Left hindlimb (tissue), 1 donor: ENCODE measurements around the gene SLC4A1.

Experiments used
- DNase-seq: peaks from one replicate; pipeline ENCODE4 v3.0.0-alpha.2; 2018

SLC4A1 gene

DNA sequence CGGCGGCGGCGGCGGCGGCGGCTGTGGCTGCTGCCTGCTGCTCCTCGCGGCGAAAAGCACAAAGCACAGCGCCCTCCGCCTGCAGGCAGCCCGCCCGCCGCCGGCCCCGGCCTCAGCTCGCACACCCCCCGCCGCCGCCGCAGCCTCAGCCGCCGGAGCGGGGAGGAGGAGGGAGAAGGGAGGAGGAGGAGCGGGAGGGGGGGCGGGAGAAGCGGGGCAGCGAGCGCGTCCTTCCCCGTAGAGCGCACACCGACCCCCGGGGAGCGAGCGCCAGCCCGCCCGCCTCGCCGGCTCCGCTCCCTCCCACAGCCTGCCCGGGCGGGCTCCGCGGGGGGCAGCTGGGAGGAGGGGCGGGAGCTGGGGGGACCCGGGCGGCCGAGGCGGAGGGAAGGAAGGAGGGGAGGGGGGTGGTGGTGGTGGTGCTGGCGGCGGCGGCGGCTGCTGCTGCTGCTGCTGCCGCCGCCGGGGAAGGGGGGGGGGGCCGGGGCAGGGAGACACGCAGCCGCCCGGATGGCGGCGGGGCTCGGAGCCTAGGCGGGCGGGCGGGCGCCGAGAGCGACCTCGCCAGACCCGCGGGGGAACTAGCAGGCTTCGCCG is 48.2 kb downstream of the SLC4A1 start, which contains the start of gene UBTF:
Gene UBTF (minus strand): TSS at position 60 of the 597 bp plus-strand sequence. CDS start 1,446 bp downstream, outside the sequence.
- peak; percentile 91 for DNase-seq

DNA sequence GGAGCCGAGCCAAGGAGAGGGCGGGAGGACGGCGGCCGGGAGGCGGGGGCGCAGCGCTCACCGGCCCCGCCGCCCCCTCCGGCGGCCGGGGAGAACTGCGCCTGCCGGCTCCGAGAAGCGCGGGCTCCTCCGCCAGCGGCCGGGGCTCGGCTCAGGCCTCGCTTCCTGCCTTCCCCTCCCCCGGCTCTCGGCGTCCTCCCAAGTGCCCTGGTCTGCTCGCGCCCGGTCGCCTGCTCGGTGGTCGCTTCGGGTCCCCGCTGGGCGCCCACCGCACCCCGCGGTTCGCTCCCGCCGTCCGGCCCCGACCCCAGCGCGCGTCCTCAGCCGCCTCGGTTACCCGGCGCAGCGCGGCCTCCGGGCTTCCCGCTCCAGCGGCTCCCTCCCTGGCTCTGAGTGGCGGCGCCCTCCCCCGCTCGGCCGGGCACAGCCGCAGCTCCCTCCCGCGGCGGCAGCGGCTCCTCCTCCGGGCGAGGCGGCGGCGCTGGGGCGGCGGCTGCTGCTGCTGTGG is 48.8 kb downstream of the SLC4A1 start:
- DNase-seq: no peak

DNA sequence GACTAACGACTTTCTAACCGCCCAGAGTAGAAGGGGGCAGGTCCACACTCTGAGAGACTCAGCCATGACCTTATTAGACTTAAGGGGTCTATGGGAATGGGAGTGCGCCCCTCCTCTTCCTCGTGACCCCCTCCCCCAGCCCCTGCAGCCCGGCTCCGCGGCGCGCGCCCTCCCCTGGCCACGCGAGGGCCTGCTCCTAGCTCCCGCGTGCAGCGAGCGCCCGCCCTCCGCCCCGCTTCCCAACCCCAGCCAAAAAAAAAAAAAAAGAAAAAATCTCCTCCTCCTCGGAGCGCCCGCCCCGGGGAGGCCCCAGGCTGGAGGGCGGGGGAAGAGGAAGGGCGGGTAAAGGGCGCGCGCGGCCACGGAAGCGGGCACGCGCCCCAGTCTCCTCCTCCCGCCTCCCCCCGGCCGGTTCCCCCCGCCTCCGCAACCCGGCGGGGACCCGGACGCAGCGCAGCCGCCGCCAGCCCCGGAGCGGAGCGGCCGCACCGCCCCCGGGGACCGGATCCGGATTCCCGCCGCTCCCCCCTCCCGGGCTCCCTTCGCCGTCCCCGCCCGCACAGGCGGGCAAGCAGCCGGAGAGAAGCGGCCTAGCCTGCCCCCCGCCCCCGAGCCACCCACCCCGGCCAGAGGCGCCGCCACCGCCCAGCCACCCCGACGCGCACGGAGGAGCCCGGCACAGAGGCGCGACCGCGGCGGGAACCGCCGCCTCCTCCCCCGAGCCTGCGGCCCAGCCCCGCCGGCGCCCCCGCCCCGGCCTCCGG is 49.4 kb downstream of the SLC4A1 start:
- DNase-seq: peak; percentile 93

DNA sequence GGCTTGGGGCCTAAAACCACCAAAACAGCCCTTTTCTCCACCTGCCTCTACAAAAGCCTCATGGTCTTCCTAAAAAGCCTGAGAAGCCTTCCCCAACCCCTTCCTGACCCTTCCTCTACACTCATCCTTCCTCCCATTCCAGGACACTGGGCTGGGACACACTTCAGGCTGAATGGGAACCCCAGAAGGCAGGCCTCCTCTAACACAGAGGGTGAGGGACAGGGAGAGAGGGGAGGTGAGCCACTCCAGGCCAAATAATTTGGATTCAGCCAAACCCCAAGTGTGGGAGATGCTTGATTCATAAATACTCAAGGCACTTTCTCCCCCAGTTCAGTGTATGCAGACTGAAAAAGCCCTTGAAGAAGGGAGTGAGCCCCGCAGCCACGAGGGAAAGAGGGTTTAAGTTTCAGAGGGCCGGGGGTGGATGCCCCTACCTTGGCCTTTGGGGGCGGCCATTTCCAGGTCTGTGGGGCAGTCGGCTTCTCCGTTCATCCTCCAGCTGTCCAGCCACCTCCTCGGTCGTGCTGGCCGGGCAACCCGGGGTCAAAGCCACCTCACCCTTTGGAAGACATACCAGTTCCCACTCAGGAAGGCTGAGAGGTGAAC is 50.1 kb downstream of the SLC4A1 start:
- peak; percentile 23 for DNase-seq

DNA sequence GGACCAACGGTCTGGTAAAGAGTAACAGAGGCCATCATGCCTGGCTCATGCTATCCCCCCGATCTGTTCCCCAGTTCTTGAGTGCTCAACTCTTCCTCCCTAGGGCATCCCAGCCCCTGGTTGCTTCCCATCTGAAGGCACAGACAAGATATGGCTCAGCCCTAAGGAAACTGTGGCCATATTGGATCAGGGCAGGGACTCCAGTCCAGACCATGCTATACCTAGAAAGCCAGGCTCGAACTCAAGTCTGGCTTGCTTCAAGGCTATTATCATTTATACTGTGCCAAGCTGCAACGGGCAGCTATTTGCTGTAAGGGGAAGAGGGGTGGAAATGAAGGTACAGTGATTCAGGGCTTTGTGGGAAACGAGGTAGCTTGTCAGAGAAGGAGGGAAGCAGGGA is 51.2 kb downstream of the SLC4A1 start:
- peak; percentile 27 for DNase-seq

DNA sequence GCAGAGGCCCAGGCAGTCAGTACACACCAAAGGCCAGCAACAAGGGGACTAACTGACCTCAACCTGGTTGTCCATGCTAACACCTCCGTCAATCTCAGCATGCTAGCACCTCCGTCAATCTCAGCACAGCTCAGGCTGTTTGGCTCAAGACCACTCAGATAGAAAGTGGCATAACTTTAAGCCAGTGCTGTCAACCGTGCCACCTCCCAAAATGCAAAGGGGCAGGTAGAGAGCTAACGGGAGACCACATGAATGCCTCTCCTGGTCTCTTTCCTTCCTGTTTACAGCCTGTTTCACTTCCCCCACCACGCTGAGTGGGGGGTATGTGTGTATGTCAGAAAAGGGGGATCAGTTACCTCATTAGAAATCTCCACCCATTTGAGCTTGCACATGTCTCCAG is 51.8 kb downstream of the SLC4A1 start:
- DNase-seq: peak; percentile 6

DNA sequence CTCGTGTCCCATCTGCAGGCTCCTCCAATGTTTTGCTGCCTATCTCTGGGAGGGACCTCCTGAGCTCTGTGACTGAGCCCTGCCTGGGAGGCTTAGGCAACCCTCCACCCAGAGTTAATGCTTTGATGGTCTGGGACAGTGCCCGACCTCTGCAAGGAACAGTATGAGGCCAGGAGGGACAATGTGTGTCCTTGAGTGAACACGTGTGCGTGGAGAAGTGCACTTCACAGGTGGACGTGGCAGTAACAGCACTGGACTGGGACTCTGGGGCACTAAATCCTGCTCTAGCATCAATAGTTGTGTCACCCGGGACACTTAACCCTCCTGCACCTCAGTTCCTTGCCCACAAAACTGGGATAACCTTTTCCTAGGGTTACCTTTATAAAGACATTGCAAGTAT is 53.0 kb downstream of the SLC4A1 start:
- DNase-seq: peak; percentile 8

DNA sequence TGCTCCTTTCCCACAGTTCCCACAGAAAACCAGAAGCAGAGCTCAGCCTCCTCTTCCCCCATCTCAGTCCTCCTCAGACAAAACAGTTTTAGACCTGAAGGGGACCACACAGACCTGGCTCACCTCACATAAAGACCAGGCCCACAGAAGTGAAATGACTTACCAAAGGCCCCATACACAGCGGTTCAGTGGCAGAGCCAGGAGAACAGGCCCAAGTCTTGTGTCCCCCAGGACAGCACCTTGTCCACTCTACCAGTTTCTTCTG is 53.8 kb downstream of the SLC4A1 start:
- no peak for DNase-seq

DNA sequence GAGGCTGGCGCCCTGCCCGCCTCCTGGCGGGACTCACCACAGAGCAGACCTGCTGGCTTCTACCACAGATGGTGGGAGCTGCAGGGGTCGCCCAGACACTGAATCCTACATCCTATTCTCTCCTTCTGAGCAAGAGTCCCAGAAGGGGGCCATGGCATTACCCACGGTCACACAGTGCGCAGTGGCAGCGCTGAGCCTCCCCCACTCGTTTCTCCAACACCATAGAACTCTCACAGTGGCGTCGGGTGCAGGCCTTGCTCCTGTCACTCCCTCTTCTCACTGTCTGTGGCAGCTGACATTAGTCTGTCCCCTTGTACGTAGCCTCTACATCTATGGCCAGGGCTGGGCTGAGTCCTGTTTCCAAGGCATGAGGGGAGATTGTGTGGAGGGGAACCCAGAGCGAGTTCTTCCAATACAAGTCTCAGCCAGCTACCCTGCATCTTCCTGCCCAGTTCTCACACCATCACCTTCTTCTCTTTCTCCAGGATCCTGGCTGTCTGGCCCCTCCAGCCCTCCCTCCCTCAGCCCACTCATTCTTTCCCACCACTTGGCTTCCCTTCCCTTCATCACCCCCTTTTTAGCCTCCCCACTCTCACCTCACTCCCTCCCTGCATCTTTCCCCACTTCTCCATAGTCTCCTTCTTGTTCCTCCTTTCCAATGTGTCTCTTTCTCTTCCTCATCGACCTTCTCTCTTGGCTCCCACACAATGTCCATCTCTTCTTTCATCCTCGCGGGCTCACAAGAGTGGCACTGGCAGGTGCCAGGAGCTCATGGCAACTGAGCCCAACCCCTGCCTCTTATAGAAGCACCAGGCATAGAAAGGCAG is 54.3 kb downstream of the SLC4A1 start:
- DNase-seq: peak; percentile 9

DNA sequence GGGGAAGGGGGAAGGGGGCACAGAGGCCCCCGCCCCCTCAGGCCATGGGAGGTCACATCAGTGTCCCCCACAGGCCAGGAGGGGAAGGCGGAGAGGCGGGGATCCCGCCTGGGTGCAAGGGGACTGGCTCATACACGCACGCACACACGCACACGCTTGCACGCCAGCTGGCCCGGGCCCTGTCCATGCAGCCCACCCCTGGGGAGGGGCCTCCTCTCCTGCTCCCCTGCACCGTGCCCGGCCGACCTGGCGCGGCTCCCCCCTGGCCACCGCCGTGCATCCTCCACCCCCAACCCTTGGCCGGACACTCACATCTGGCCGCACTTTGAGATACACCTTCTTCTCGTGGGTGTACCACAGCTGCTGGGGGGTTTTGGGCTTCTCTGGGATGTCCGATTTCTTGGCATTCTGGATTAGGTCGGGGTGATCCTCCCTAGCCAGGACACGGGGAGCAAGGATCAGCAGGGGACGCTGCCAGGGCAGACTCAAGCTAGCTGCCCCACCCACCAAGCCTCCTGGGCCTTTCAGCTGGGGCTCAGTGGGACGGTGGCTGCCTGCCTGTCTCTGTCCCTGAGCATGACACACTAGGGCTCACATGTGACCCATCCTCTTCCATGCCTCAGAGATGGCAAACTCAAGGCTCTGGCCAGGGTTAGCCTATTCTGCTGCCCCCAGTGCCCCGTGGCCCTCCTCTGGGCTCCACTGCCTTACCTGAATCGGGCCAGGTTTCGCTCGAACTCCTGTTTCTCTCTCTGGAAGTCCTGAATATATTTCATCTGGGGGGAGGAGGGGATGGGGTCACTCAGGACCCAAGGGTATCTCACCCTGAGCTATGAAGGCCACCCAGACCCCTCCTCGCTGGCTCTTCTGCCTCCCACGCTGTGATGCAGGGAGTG is 55.2 kb downstream of the SLC4A1 start:
- peak; percentile 40 for DNase-seq

DNA sequence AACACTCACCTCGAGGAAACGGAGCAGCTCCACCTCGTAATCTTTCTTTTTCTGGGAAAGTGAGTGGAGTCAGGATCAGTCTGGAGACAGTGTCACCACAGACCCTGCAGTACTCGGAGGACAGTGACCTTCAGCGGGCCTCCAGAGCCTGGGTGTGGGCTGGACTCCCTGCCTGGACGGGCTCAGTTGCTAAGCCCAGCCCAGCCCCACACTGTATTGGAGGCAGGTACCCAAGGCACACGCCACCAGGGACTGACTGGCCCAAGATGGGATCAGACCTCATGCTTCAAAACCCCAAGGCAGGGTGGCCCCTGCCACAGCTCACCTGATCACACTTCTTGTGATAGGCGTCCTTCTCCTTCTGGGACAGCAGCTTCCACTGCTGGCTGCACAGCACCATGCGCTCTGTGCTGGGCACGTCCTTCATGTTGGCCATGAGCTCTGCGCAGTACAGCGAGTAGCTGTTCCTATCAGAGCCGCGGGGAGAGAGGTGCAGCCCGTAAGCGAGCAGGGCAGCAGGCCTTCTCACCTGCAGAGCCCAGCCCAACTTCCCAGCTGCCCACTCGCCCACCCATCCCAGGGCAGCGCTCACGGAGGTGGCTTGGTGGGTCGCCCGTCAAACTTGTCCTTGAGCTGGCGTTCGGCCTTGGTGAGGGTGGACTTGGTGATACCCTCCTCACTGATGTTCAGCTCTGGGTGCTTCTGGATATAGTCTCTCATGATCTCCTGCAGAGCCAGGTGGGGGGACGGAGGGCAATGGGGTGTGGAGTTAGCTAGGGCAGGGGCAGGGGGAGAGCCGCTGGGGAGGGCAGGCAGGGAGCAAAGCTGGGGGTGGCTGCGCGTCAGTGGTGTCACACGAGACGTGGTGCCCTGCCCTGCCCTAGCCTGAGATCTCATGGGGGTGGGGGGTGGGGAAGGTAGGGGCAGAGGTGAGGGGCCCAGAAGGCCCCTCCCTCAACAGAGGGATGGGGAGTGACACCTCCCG is 56.4 kb downstream of the SLC4A1 start:
- DNase-seq: peak; percentile 33

DNA sequence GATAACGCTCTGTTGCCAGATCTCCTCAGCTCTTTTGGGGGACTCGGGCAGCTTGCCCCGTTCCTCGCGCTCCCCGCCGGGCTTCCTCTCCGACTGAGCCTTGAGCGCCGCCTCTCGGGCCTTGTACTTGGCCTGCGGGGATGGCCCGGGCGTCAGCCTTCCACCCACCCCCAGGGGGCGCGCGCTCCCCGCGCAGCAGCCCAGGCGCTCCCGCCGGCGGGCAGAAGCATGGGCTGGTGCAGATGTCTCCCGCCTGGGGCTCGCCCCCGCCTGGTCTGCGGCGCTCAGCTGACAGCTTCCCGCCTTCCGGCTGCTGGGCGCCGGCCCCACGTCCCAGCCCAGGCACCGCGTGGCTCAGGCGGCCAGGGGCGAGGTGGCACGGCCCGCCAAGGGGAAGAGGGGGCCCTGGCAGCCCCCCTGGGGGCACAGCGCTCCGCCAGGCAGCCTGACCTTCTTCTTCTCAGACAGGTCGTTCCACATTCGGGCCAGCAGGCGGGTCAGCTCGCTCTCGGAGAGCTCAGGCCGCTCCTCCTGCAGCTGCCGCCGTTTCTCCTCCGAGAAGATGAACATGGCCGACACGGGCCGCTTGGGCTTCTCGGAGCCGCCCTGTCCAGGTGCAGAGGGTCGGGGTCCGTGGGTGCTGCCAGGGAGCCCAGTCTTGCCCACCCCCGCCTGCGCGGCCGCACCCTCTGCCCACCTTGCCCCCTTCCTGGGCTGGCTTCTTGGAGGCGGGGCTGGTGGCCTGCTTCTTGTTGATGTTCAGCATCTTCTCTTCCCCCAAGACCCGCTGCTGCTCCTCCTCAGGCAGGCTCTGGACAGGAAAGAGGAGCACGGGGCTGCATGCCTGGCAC is 57.4 kb downstream of the SLC4A1 start:
- DNase-seq: peak; percentile 87

DNA sequence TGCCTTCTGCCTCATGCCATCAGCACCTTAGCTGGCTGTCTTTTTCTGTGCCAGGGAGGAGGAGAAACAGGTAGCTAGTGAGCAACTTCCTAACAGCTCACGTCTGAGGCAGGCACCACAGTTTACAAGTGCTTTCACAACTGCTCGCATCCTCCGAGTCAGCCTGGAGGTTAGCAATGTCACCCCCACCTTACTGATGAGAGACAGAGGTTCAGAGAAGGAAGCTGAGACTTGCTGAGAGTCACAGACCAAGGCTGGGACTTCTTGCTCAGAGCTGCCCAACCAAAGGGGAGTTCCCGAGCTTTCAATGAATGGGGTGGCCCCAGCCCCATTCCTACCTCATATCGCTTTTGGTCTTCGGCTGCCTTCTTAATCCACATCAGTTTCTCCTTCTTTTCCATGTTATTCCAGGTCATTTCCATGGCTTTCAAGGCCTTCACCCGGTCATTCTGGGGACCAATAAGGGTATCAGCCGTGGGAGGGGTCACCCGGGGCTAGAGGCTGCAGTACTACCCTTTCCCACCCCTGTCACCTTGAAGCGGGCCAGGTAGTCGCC is 58.1 kb downstream of the SLC4A1 start:
- DNase-seq: no peak

DNA sequence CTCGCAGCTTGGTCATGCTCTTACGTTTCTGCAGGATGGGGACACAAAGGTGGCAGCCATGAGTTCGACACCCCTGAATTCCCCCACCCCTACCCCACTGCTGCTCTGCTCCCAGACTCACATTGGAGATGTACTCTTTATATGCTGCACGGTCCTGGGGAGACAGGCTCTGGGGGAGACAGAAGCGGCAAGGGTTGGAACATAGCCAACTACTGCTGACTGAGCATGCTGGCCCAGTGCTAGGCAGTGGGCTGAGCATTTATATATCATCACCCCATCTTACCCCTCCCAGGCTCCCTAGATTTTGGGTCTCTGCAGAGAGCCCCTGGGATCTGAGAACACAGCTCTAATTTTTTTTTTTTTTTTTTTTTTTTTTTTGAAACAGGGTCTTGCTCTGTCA is 60.2 kb downstream of the SLC4A1 start:
- no peak for DNase-seq

DNA sequence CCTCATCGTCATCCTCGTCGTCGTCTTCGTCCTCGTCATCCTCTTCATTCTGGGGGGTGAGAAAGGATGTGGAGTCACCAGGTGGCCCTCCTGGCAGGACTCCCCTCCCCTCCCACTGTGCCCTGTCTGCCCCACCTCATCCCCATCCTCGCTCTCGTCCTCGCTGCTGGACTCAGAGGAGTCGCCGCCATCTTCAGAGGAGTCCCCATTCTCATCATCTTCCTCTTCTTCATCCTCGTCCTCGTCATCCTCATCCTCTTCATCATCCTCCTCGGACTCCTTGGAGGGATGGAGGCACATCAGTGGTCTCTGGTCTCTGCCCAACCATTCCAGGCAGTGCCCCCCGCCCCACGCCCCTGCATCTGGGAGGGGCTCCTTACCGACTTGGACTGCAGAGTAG is 60.6 kb downstream of the SLC4A1 start:
- DNase-seq: no peak

DNA sequence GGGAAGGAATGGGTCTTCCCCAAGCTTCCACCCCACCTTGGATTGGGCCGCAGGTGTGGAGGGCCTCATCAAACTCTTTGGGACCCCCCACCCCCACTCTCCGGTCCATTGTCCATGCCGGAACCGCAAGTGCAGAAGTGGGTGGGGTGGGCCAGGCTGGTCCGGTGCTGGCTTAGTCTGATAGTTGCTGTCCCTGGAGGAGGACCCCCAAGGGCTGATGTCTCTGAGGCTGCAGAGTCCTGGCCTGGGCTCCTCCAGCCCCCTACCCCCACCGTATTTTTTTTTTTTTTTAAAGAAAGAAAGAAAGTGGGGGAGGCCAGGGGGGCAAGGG is 61.1 kb downstream of the SLC4A1 start:
- no peak for DNase-seq

DNA sequence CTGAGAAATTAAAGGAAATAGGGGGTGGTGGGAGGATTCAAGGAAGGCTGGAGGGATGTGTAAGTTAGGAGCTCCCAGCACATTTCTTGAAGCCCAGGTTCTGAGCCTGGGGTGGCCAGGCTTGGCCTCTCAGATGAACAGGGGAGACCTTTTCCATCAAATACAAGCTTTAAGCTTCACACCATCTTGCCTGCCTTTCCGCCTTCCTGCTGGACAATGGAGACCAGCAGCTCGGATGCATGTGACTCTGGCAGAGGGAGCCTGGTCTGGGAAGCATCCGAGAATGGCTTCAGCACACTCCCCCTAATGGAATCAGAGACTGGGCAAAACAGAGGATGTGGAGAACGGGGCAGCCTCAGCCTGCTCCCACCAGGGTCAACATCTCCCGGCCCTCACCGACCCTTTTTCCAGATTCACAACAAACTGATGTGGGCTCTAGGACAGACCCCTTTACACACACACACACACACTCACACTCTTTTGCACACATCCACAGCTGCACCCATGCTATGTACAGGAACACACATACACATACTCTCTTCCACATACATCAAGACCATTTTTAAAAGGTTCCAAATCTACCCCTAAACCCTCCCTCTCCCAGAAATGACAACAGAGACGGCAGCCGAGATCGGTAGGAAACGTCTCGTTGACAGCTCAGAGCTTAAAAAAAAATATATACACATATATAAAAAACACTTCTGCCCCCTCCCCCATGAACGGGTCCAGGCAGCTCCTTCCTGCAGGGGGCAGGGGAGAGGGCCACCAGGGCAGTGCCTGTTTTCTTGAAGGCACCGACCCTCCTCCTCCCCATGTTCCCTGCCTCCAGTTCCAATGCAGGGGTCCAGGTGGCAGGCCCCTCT is 61.7 kb downstream of the SLC4A1 start:
- no peak for DNase-seq

DNA sequence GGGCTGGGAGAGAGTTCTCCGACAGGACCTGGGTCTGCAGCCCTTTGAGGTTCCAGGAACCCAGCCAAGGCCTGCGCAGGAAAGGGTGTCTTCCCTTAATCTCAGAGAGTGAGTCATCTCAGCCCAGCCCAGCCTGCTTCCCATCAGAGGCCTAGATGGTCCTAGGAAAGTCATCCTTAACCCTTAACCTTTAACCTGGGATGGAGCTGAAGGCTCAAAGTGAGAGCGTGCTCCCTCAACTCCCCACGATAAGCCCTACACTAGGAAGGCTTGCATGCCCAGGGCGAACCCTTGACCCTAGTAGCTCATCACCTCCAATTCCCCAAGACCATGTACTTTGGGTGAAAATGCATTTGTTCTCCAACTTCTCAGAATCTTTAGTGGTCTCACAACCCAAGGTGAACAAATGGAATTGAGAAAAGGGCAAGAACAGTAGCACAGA is 63.5 kb downstream of the SLC4A1 start:
- DNase-seq: no peak
